Activated B cell treated with CpG ODN at 0.5 μM for 24 hours (primary cell): ENCODE measurements around the gene MPPED1. TPM values are rescaled to one million over a fixed set of nuclear protein-coding genes. Genes with fewer than 3 reads are reported as not detected.

Experiments used
- ATAC-seq: fragments of 200-7000 bp; cut with Tn5 transposase; one replicate; pipeline ENCODE4 v1.10.0; 2021; ENCODE audit warnings: low read depth, mild to moderate bottlenecking, moderate library complexity
- CTCF ChIA-PET: fragments of 350-600 bp; sonication (Branson Sonifier 250); formaldehyde crosslinking; loops from one replicate; lab custom pipeline; 2021; ENCODE audit warnings: antibody characterized with exemption; lab: Charles Lee
- POLR2A ChIA-PET: fragments of 350-600 bp; sonication (Branson Sonifier 250); formaldehyde crosslinking; loops from one replicate; lab custom pipeline; 2021; ENCODE audit warnings: antibody characterized with exemption; lab: Charles Lee
- DNase-seq: peaks from one replicate; pipeline ENCODE4 v3.0.0; 2022
- H3K27ac Mint-ChIP-seq: one replicate; pipeline ENCODE4 v1.8.0; 2020; ENCODE audit warnings: mixed read lengths
- H3K27me3 Mint-ChIP-seq: one replicate; pipeline ENCODE4 v1.8.0; 2021; ENCODE audit warnings: mixed read lengths
- H3K36me3 Mint-ChIP-seq: one replicate; pipeline ENCODE4 v1.8.0; 2021; ENCODE audit warnings: low read depth, mixed read lengths
- H3K4me1 Mint-ChIP-seq: one replicate; pipeline ENCODE4 v1.8.0; 2021; ENCODE audit warnings: mixed read lengths
- H3K4me3 Mint-ChIP-seq: one replicate; pipeline ENCODE4 v1.8.0; 2020; ENCODE audit warnings: mild to moderate bottlenecking, mixed read lengths
- H3K9me3 Mint-ChIP-seq: one replicate; pipeline ENCODE4 v1.8.0; 2020; ENCODE audit warnings: mixed read lengths
- CTCF ChIP-seq: fragments of 200-600 bp; IDR thresholded peaks from one replicate; pipeline ENCODE4 v1.8.0; 2022; ENCODE audit warnings: antibody characterized with exemption, mild to moderate bottlenecking
- intact Hi-C: fragments of 100-400 bp; cut with micrococcal nuclease; formaldehyde crosslinking; loops from one replicate; pipeline ENCODE4 v1.15.1; 2024
- total RNA-seq: library from RNA; stranded (reverse); gene quantifications from 2 replicates; pipeline ENCODE4 v1.2.3, GENCODE V29; 2022

The MPPED1 gene
- total RNA-seq, 1 donor from 2014 or later = not detected

DNA sequence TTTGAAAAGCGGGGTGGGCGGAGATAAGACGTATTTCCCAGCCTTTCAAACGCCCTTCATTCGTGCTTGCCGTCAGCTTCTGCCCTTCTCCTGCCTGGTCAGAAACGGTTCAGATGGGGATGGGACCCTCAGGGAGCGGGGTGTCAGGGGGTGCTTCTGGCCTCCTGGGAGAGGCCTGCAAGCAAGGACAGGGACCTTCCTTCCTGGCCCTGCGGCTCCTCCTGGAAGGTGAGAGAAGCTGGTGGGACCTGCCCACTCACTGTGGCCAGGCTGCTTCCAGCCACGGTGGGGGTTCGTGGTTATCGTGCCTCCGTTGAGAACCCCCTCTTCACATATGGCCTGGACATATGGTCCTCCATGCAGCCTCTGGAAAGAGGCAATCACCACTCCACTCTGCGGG is 104.6 kb downstream of the MPPED1 start:
- TF ChIP-seq CTCF = no peak
- ChIA-PET POLR2A (no interaction called here), CTCF (no interaction called here)
- intact Hi-C loops = no loop called here
- Mint-ChIP-seq H3K36me3 (no peaks in the 10 kb centered on the region), H3K4me1 (no peaks in the 10 kb centered on the region), H3K4me3 (no peak overlapping the region), H3K27me3 (no peaks in the 10 kb centered on the region), H3K27ac (no peak overlapping the region), H3K9me3 (no peaks in the 10 kb centered on the region)
- ATAC-seq (no peak), DNase-seq (no peak)

DNA sequence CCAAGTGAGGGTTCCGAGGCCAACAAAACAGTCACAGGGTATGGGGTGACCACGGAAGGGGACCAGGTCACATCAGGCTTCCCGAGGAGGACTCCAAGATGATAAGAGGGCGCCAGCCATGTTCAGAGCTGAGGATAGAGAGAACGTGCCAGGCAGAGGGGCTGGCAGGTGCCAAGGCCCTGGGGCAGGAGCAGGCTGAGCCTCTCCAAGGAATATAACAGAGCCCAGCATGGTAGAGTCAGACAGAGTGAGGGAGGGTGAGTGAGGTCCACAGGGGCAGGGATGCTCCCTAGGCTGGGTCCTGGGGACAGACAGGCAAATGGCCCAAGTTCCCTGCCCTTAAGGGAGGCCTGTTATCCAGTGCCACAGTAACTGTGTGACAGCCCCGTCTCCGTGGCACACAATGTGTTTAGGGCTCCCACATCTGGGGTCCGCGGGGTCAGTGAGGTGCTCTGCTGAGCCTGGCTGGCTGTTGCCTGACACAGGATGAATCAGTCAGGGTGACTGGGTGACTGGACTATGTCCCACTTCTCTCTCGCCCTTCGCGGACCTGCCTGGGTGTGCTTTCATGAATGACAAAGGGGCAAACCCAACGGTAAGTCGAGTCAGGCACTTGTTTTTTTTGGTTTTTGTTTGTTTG is 105.3 kb downstream of the MPPED1 start:
- Mint-ChIP-seq H3K9me3 (no peaks in the 10 kb centered on the region), H3K36me3 (no peaks in the 10 kb centered on the region), H3K27ac (no peak overlapping the region), H3K4me3 (no peak overlapping the region), H3K27me3 (no peaks in the 10 kb centered on the region), H3K4me1 (no peaks in the 10 kb centered on the region)
- POLR2A ChIA-PET = no interaction called here
- DNase-seq (no peak), ATAC-seq (no peak)
- TF ChIP-seq CTCF = no peak
- intact Hi-C loops = no loop called here
- CTCF ChIA-PET = no interaction called here

GRCh38 chr22:43520632-43521039 is 108.8 kb downstream of the MPPED1 start:
- DNase-seq (no peak), ATAC-seq (no peak)
- Mint-ChIP-seq H3K4me1 (no peaks in the 10 kb centered on the region), H3K36me3 (no peaks in the 10 kb centered on the region), H3K27ac (no peak overlapping the region), H3K9me3 (no peaks in the 10 kb centered on the region), H3K27me3 (no peaks in the 10 kb centered on the region), H3K4me3 (no peak overlapping the region)
- intact Hi-C loops = no loop called here
- POLR2A ChIA-PET = interaction anchor here (0.7 kb wide), 1 partner anchor 712 kb away, joined by 5 read pairs; no protein-coding TSS in a partner anchor
- CTCF ChIA-PET = no interaction called here
- TF ChIP-seq CTCF = no peak

DNA sequence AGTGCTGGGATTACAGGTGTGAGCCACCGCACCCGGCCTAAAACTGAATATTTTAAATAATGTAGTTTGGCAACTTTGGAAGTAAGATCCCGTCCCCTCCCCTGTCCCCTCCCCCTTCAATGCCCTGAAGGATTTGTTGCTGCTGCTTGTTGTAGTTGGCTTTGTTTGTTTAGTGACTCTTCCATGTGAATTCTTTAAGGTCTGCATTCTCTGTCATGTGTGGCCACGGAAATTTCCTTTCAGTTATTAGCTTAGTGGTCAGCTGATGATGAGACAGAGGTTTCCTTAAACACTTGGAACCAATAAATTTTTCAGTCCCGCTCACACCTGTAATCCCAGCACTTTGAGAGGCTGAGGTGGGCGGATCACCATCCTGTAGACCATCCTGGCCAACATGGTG is 109.9 kb downstream of the MPPED1 start:
- no peak overlapping the region for H3K27ac Mint-ChIP-seq
- DNase-seq = no peak
- intact Hi-C loops = no loop called here
- no peaks in the 10 kb centered on the region for H3K36me3 Mint-ChIP-seq
- no peak for TF ChIP-seq CTCF
- peaks cover 3% of the 10 kb centered on the region for H3K27me3 Mint-ChIP-seq
- H3K4me1 Mint-ChIP-seq = no peaks in the 10 kb centered on the region
- no peak for ATAC-seq
- H3K9me3 Mint-ChIP-seq = no peaks in the 10 kb centered on the region
- ChIA-PET CTCF (no interaction called here), POLR2A (no interaction called here)
- no peak overlapping the region for H3K4me3 Mint-ChIP-seq

GRCh38 chr22:43526117-43526655 is 114.4 kb downstream of the MPPED1 start:
- no peak overlapping the region for H3K27ac Mint-ChIP-seq
- ChIA-PET CTCF (no interaction called here), POLR2A (no interaction called here)
- H3K9me3 Mint-ChIP-seq = no peaks in the 10 kb centered on the region
- no peak for DNase-seq
- intact Hi-C loops = no loop called here
- no peaks in the 10 kb centered on the region for H3K36me3 Mint-ChIP-seq
- TF ChIP-seq CTCF = no peak
- H3K27me3 Mint-ChIP-seq = peaks cover 8% of the 10 kb centered on the region
- no peak overlapping the region for H3K4me3 Mint-ChIP-seq
- ATAC-seq = no peak
- no peaks in the 10 kb centered on the region for H3K4me1 Mint-ChIP-seq
